Mesenteric fat pad (tissue), 1 donor: Measurements from ENCODE around the gene UBE3C. TPM values are rescaled to one million over a fixed set of nuclear protein-coding genes. Genes with fewer than 3 reads are reported as not detected.

Source experiments
- total RNA-seq: library from RNA; stranded (reverse); fragmentation: NEBNext Ultra II Directional; extraction: Animal tissue kit (Norgen Biotek cat#: 25700); gene quantifications from one replicate; pipeline ENCODE4 v1.2.1, GENCODE V29; 2021
- donor health status: DM: yes; HTN: yes; CAD: no.

The UBE3C gene
- total RNA-seq, 1 donor from 2014 or later = 75.3 TPM

Other genes starting within 250 kb of the UBE3C start
- gene LMBR1, start 245.7 kb upstream of the UBE3C start, total RNA-seq = 69.2 TPM
- 19.9 TPM for gene NOM1, start 189.2 kb upstream of the UBE3C start, total RNA-seq
- not detected for gene MNX1, start 128.3 kb upstream of the UBE3C start, total RNA-seq
- 110 TPM for gene DNAJB6, start 198.1 kb downstream of the UBE3C start, total RNA-seq